Stimulated activated CD4-positive, alpha-beta T cell treated with anti-CD3 and anti-CD28 coated beads, Interleukin-4, amount 100 ng/mL, for 4 hours (primary cell): ENCODE data around the gene ATF4.

Experiments
- DNase-seq, 2 experiments: peaks; one replicate each; pipeline ENCODE4 v3.0.0-alpha.2; 2020

ATF4 gene

DNA sequence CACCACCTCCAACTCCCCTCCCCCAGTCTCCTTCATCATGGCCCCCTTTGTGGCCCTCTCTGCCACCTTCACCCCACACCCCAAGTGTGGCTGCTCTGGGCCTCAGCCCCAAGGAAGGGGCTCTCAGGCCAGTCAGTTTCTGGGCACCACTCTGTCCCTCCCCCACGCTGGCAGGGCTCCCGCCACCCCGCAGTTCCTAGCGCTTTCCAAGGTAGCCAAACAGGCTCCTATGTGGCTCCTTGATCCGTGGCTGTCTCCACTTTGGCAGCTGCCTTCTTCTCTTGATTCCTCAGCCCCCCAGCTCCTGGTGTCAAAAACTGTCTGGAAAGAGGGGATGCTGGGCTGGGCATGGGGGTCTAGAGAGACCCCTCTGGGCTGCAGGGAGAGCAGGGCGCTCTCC, 39.8 kb downstream of the ATF4 start:
- no peak for DNase-seq

DNA sequence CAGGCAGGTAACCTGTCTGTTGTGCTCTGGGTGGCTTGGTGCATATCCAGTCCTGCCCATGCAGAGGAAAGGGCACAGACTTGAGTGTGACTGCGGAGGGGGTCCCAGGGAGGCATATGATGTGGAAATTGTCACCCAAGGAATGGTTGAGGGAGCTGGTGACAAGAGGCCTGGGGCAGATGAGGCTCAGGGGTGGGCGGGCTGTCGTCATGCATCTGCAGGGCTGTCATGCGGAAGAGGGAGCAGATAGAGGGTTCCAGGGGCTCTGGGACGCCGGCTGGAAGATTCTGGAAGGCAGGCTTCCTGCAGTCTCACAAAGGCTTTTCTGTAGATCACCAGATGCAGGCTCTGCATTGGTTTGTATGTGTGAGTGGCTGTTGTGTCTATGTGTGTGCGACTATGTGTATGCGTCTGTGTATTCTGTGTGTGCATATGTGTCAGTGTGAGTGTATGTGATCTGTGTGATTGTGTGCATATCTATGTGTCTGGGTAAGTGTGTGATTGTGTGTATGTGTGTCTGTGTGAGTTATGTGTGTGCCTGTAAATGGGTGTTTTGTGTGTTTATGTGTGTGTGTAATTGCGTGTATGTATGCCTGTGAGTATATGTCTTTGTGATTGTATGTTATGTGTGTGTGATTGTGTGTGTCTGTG, 42.6 kb downstream of the ATF4 start:
- no peak for DNase-seq

DNA sequence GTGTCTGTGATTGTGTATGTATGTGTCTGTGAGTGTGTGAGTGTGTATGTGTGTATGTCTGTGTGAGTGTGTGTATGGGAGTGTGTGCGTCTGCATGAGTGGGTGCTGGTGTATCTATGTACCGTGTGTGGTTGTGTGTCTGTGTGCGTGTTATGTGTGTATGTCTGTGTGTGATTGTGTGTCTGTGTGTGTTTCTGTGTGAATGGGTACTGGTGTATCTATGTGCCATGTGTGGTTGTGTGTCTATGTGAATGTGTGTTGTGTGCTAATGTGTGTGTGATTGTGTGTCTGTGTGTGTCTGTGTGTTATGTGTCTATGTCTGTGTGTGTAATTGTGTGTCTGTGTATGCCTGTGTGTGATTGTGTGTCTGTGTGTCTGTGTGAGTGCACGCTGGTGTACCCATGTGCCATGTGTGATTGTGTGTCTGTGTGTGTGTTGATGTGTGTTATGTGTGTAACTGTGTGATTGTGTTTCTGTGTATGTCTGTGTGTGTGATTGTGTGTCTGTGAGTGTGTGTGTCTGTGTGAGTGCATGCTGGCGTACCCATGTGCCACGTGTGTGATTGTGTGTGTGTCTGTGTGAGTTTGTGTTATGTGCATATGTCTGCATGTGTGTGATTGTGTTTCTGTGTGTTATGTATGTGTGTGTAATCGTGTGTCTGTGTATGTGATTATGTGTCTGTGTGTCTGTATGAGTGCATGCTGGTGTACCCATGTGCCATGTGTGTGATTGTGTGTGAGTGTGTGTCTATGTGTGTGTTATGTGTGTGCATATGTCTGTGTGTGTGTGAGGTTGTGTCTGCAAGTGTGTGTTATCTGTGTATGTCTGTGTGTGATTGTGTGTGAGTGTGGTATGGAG, 43.4 kb downstream of the ATF4 start:
- no peak for DNase-seq

DNA sequence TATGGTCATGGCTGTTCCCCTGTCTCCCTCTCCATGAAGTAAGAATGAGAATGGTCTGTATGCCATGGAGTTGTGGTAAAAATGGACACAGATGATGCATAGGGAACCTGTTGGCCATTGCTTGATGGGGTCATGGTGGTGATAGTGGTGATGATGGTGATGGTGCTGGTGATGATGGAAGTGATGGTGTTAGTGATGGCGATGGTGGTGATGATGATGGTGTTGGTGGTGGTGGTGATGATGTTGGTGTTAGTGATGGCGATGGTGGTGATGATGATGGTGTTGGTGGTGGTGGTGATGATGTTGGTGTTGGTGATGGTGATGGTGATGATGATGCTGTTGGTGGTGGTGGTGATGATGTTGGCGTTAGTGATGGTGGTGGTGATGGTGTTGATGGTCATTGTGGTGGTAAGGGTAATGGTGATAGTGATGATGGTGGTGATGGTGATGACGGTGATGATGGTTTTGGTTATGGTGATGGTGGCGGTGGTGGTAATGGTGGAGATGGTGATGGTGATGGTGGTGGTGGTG, 45.1 kb downstream of the ATF4 start:
- DNase-seq: no peak

DNA sequence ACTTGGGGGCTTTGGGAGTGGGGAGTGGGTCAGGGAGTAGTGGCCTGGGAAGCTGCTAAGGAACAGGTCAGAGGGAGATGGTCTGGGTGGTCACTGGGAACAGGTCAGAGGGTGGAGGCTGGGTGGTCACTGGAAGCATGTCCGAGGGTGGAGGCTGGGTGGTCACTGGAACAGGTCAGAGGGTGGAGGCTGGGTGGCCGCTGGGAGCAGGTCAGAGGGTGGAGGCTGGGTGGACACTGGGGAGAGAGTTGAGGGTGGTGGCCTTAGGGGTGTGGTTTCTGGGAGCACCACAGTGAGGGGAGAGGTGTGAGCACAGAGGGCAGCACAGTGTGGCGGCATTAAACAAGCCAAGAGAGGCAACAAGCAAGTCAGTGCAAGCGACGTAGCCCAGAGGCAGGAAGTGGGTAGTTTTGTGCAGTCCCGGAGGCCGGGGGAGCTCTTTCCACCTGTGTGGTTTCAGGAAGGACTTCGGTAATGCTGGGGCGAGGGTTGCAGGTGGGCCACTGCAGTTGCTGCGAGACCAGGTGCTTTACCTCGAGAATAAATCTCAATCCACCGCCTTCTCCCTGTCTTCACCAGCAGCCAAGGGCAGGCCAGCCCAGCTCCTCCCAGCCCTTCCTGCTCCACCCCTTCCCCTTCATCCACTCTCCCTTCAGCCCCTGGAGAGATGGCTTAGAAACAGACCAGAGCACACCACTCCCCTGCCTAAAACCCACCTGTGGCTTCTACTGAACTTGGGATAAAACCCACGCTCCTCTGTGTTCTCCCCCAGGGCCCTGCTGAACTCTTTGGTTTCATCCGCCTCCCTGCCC, 47.0 kb downstream of the ATF4 start:
- DNase-seq: peak; percentile 24 to 35

DNA sequence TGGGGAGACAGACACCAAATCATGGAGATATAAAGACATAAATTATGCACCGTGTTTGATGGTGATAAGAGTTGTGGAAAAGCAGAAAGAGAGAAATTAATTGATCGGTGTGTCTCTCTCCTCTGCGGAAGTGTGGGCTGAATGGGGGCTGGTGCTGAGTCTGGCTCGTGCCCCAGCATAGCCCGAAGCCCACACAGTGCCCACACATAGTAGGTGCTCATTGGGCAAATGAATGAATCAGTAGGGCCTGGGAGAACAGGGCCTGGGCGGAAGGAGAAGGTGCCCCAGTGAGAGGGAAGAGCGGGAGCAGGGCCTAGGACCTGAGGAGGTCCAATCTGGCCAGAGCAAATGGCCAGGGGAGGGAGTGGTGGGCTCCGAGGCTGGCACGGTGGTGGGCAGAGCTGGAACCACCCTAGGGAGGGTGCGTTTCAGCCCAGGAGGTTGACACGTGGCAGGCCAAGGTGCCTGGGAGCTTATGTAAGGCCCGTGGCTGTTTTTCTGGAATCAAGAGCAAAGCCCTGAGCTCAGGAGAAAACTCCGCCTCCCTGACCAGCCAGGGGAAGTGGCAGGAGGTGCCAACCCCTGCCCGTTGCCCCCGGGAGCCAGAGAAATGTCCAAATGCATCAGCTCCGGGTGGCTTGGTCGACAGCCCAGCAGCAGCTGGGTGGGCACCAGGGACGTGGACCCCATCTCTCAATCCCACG, 48.1 kb downstream of the ATF4 start:
- DNase-seq: no peak

DNA sequence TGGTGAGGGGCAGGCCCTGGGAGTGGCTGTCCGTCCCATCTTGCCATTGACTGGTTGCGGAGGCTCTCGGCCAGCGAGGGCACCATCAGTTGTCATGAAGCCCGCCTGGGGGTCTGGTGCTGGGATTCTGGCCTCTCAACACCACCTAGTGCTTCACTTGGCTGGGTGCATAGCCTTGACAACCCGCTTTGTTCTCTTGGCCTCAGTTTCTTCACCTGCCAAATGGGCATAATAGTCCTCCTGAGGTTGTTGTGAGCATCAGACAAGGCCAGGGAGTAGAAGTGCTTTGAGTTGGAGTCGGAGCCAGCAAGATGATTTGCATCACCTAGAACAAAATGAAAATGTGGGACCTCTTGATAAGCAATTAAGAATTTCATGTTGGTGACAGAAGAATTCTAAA, 48.7 kb downstream of the ATF4 start:
- no peak for DNase-seq

DNA sequence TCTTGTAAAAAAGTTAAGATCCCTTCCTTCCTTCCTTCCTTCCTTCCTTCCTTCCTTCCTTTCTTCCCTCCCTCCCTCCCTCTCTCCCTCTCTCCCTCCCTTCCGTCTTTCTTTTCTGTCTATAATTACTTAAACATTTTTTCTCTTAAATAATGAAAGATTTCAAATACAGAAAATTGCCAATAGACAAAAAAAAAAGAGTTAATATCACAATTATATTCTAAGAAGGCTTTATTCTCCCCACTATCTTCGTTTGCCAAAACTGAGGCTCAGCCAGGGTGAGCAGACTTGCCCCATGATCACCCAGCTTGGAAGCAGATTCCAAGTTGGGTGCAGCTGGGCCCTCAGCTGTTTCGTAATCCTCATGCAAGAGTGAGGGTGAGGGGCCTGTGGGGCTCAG, 49.9 kb downstream of the ATF4 start:
- DNase-seq: no peak

DNA sequence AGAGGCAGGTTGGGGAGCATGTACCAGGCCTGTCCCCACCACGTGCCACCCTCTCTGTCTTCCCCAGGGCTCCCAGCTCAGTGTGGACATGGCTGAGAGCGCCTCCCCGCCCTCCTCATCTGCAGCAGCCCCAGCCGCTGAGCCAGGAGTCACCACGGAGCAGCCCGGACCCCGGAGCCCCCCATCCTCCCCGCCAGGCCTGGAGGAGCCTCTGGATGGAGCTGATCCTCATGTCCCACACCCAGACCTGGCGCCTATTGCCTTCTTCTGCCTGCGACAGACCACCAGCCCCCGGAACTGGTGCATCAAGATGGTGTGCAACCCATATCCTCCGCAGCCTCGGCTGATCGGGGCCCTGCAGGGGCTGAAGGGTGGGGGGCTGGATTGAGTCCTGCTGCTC, 50.3 kb downstream of the ATF4 start, which contains the start of gene CACNA1I:
Gene CACNA1I (plus strand): TSS at position 89 of the 400 bp plus-strand sequence. CDS start 0 bp downstream, at position 89.
- DNase-seq: no peak

DNA sequence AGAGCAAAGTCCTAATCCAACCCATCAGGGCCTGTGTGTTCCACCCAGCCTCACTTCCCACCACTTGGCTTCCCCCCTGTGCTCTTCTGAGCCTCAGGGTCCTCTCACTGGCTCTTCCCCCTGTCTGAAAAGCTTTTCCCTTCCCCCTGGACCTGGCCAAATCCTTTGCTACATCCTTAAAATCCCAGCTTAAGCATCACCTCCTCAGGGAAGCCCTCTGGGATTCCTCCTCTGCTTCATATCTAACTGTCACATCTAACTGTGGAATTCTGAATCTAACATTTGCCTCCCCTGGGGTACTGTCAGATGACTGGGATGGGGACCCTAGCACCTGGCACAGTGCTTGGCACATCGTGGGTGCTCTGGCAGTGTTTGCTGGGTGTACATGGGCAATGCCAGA, 51.2 kb downstream of the ATF4 start:
- no peak for DNase-seq
